ENCODE results near the gene RUVBL2.
"Not testable (repeated sequence)": the region's sequence is repeated elsewhere in the genome, so short reads cannot be mapped to it uniquely, and the experiment has no call there.

DNA sequence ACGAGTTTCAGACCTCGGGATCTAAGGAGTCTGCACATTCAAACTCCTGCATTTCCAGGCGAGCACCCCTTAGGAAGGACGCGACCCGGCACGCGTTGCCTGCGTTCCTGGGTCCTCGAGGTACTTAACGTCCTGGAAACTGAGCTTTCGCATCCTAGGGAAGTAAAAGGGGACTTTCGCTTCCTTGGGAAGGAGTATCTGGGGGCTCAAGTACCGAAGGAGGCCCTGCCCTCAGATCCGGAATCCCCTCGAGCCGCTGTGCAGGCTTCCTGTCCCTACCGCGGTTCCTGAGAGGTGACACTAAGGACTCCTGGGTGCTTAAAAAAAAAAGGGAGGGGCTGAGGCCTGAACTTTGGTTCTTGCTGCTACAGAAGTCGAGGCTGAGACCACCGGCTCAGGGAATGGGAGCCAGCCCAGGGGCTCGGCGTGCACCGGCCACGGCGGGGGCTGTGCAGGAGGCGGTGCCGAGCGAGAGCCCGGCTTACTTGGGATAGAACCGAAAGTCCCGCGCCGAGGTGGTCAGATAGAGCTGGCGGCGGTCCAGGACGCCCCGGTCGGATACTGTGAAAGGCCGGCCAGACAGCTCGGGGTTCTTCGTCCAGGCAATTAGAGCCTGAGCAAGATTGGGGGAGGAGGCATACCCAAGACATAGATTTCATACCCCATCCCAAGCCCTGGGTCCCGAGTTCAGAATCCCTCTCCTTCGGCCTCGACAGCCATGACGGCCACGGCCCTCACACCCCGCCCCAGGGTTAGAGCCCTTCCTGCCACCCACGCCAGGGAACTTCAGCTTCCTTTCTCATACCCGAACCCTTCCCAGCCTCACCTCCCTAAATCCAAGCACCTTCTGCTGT lies 24.9 kb downstream of the RUVBL2 start:
- TF ChIP-seq, protein P1, sequence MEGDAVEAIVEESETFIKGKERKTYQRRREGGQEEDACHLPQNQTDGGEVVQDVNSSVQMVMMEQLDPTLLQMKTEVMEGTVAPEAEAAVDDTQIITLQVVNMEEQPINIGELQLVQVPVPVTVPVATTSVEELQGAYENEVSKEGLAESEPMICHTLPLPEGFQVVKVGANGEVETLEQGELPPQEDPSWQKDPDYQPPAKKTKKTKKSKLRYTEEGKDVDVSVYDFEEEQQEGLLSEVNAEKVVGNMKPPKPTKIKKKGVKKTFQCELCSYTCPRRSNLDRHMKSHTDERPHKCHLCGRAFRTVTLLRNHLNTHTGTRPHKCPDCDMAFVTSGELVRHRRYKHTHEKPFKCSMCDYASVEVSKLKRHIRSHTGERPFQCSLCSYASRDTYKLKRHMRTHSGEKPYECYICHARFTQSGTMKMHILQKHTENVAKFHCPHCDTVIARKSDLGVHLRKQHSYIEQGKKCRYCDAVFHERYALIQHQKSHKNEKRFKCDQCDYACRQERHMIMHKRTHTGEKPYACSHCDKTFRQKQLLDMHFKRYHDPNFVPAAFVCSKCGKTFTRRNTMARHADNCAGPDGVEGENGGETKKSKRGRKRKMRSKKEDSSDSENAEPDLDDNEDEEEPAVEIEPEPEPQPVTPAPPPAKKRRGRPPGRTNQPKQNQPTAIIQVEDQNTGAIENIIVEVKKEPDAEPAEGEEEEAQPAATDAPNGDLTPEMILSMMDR (IDR thresholded peaks at IDR 0.05), result not testable (repeated sequence)
- TF ChIP-seq POLR2A (IDR thresholded peaks at IDR 0.05), result not testable (repeated sequence)

Data from tibial nerve (tissue), 3 donors.